Esophagus muscularis mucosa (tissue), 4 donors: Measurements from ENCODE around the gene URI1.

Experiments
- CTCF ChIP-seq, 3 experiments: fragments of 200-600 bp in 2 of 3; fragments of 450-650 bp in 1 of 3; sonication (generic) in 2 of 3; IDR thresholded peaks; one replicate each; pipeline ENCODE4 v1.5.1; 2017 to 2019; ENCODE audit warnings: antibody characterized with exemption in 3 of 3, mild to moderate bottlenecking in 2 of 3, moderate library complexity in 1 of 3
- EP300 ChIP-seq: sonication (generic); formaldehyde crosslinking; IDR thresholded peaks from one replicate; pipeline ENCODE4 v1.6.1; 2017; ENCODE audit warnings: antibody characterized with exemption
- POLR2A ChIP-seq: fragments of 450-650 bp; IDR thresholded peaks from one replicate; pipeline ENCODE4 v1.6.1; 2017; ENCODE audit warnings: antibody characterized with exemption, moderate library complexity, mild to moderate bottlenecking, low read depth
- POLR2AphosphoS5 ChIP-seq, 2 donors: sonication (generic); formaldehyde crosslinking; IDR thresholded peaks; one replicate each; pipeline ENCODE4 v1.6.1; 2017; ENCODE audit warnings: antibody characterized with exemption in 2 of 2

DNA sequence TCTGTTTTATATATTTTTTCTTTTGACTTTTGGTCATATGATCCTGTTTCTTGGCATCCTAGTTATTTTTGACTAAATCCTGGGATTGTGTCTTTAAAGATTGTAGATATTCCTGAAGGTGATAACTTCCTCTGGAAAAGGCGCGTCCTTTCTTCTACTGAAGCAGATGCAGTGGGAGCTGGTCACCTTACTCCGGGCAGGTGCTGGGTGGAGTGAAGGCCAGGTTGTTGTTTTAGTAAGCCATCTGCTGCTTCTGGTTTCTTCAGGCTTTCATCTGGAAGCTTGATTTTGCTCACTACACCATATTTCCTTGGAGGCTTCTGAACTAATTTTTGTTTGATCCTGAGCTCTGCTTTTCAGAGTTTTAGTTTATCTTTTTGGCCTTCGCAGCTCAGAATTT is 21.5 kb downstream of the URI1 start:
- TF ChIP-seq CTCF (IDR thresholded peaks at IDR 0.05): no peak
- TF ChIP-seq POLR2AphosphoS5 (IDR thresholded peaks at IDR 0.05): no peak
- TF ChIP-seq POLR2A: no peak
- TF ChIP-seq EP300: no peak
